Kidney glomerular epithelial cell (primary cell): ENCODE measurements around the gene CRY1.
"Not testable (repeated sequence)": the region's sequence is repeated elsewhere in the genome, so short reads cannot be mapped to it uniquely, and the experiment has no call there.

Experiments
- DNase-seq: peaks from one replicate; lab custom pipeline; 2025; lab: John Stamatoyannopoulos, UW

CRY1 gene

DNA sequence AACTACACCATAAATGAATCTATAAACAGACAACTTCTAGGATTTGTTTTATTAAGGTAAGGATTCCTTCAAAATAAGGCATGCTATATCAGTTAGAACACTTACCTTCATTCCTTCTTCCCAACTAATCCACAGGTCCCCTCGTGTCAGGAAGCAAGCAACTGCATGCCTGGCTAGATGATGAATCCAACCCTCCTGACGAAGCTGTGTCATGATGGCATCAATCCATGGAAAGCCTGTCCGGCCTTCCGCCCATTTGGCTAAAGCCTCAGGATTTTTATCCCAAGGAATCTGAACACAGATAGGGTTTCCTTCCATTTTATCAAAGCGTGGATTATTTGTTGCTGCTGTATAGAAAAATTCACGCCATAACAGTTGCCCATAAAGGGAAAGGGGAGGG, 93.9 kb downstream of the CRY1 start:
- no peak for DNase-seq

DNA sequence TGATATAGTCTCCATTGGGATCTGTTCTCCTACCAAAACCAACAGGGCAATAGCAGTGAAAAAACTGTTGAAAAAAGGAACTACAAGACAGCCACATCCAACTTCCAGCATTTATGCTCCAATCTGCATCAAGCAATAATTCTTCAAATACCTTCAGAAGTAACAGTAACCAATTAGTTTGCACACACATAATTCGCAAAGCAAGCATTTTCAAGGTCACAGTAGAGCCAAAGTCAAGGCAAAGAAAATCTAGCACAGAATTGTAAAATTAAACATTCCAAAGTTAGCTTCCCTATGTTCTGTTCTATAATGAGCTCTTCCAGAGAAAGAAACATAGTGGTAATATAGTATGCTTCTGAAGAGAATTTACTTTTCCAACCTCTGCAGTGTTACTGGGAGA, 95.4 kb downstream of the CRY1 start:
- DNase-seq, result no peak

DNA sequence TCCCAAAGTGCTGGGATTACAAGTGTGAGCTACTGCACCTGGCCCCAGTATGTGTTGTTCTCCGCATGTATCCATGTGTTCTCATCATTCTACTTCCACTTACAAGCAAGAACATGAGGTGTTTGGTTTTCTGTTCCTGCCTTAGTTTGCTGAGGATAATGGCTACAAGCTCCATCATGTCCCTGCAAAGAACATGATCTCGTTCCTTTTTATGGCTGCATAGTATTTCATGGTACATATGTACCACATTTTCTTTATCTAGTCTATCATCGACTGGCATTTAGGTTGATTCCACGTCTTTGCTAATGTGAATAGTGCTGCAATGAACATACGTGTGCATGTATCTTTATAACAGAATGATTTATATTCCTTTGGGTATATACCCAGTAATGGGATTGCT, 97.2 kb downstream of the CRY1 start:
- not testable (repeated sequence) for DNase-seq

DNA sequence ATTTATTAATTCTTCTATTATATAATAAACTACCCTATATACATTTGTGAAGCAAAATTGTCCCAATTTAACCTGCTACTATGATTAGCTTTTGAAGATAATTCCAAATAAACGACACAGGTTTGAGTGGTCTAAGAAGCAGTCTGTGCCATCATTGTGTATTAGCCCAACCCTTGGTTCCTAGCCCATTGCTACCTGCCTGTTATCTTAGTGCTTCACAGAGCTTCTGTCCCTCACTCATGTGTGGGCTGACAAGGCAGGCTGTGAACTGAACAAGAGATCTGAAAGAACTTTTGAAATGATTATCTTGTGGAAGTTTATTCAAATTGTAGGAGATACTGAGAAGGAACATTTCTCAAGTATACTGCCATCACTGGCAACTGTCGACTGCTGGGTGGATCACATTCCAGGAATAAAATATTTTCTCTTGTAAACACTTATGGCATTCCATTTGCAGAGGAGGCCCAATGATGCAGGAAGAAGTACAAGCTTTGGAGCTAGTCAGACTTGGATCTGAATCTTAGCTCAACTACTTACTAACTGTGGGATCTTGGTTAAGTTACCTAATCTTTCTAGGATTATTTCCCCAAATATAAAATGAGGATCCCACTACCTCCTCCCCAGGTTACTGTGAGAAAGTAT, 98.6 kb downstream of the CRY1 start:
- DNase-seq, result peak; percentile 43

DNA sequence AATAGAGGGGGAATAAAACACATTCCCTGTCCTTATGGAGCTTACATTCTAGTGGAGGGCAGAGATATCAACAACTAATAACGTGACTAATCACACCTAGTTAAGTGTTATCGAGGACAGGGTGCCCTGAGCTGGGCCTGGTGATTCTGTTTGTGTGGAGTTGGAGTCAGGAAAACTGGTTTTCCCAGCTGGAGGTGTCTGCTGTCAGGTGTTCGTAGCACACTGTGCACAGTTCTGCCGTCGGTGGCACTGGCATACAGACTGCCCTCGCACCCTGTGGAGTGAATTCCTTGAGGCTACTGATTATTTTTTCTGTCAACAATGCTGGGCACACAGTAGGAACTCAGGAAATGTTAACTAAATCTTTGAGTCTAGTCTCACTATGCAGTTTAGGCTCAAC, 105.5 kb downstream of the CRY1 start:
- DNase-seq, result no peak

DNA sequence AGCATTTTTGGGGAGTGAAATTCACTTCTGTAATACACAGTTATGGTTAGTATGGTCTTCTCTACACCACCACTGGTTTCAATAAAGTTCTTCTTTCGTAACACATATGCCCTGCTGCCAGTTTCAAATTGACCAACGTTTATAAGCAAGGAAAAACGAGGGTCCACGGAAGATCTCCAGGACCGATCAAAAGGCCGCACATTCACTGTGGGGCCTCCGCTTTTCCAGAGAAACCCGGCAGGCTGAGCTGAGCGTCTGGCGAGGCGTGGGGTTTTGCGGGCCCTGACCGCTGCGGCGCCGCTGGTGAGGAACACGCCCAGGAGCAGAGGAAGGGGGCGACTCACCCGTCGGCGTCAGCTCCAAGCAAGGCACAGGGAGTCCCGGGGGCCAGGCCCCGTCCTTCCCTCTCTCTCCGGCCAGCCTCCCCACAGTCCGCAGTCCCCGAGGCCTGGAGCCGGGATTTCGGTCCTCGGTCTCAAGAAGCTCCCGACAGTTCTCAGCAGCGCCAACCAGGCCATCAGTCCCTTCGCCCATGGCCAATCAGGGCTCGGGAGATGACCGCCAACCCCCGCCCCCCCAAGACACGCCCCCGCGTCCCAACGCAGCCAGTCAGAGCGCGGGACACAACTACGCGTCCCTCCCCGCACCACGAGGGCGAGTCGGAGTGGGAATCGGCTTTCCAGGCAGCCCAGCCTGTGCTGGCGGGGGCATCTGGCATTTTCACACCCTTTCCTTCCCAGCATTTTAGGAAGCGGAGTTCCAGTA, 106.5 kb downstream of the CRY1 start, which contains the start of gene MTERF2:
Gene MTERF2 (minus strand): TSS at position 522 of the 765 bp plus-strand sequence. CDS start 8,432 bp downstream, outside the sequence.
- DNase-seq, result peak; percentile 79

DNA sequence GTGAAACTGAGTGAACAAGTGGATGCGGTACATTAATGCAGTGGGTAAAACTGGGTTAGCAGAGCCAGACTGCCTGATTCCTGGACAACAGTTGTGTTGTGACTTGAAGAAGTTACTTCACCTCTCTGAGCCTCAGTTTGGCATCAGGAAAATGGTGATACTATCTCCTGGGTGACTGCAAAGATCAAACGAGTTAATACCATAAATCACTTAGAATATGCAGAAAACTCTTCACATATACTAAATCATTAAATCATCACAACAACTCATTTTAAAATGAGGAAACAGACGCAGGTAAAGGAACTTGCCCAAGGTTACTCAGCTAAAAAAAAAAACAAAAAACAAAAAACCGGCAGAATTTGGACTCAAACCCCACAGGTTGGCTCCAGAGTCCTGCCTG, 107.2 kb downstream of the CRY1 start:
- DNase-seq, result no peak

DNA sequence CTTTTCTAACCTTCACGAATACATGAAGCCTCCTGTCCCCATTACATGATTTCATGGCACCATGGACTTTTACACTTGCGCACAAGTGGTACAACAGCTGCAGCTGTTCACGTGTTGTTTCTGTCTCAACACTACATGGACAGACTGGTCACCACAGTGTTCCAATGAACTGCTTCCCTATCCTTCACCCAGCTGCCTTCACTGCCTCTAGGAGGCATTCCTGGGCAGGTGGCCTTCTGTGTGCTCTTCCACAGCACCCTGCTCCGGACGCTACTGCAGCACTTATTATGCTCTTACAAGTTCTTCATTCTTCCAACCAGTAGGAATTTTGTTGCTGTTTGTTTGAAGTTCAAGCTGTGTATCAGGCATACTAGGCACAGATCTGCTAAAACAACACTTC, 107.9 kb downstream of the CRY1 start:
- DNase-seq, result no peak

DNA sequence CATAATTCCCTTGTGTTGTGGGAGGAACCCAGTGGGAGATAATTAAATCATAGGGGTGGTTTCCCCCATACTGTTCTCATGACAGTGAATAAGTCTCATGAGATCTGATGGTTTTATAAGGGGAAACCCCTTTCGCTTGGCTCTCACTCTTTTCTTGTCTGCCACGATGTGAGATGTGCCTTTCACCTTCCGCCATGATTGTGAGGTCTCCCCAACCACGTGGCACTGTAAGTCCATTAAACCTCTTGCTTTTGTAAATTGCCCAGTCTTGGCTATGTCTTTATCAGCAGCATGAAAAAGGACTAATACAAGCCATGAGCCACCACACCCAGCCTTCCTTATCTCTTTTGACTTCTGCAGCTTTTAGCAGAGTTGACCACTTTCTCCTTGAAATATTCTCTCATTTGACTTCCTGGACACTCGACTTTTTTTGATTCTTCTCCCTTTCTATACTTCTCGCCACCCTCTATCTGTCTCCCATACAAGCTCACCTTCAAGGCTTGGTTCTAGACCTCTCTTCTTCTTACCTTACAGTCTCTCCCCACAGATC, 108.7 kb downstream of the CRY1 start:
- DNase-seq, result no peak

DNA sequence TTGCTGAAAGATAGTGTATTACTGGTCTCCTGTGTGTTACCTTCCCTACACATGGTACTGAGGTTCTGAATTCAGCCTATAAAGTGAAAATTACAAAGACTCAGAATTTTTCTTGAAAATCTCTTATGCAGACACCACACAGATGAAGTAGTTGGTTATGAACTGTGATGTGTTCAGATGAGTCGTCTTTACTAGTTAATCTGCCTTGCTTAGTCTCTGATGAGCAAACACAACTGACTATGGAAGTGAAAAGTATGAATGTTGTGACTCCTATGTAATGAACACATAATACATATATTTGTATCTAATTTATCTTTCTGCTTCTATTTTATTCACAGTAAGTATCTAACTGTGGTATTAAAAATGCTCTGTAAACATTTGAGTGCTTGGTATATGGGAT, 111.1 kb downstream of the CRY1 start:
- no peak for DNase-seq

DNA sequence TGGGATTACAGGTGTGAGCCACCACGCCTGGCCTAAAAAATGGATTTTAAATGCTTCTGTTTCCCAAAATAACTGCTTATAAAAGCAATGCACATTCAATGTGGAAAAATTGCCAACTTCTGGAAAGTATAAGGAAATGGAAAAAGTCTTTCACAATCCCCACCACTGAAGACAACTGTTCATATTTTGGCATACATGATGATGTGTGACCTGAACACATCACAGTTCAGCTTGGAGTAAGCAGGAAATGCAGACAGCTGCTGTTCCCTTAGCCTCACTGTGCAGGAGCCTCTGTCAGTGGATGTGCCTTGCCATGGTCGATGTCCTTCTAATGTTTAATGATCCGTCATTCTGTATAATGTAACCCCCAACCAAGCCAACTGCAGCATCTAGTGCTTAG, 111.6 kb downstream of the CRY1 start:
- no peak for DNase-seq

DNA sequence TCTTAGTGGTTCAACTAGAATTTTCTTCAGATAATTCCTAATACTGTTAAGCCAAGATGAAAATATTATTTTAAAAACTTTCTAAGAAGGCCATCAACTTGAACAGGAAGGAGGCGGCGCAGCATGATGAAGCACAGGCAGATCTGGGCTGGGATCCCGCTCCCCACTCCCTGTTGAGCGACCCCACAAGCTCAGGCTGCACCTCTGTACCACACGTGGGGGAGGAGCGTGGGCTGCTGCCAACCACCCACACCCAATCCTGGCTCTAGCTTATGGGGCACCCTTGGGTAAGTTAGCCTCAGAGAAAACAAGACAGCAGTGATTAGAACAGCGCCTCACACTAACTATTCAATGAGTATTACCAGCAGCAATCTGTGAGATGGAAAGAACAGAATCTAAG, 112.4 kb downstream of the CRY1 start:
- no peak for DNase-seq

DNA sequence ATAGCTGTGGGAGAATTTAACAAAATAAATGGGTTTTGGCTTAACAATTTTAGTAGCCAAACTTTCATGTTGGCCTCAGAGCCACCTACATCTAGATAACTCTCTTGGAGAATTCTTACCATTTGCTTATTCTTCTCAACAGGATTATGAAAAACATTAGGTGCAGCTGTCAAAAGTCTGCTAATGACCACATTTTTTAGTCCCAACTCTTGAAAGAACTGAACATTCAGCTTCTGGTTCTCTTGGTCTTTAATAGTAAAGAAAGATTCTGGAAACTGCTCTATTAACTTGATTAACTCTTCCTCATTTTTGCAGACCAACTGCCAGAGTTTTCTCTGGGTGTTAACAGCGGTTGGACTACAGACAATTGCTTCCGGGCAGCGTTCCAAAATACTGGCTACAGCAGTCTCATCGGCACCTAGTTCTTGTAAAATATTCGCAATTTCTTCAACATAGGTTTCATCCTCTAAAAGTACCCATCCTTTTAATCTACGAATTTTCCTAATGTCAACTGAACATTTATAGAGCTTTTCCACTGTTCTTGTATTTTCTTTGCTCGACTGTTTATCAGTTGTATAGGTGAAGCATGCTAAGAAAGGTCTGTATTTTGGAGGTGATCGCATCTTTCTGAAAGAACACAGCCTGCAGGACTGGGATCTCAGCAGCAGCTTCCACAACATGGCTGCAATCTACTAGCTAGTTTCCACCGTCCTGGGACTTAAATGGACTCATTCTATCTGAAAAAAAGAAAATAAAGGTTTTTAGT, 115.1 kb downstream of the CRY1 start:
- no peak for DNase-seq

DNA sequence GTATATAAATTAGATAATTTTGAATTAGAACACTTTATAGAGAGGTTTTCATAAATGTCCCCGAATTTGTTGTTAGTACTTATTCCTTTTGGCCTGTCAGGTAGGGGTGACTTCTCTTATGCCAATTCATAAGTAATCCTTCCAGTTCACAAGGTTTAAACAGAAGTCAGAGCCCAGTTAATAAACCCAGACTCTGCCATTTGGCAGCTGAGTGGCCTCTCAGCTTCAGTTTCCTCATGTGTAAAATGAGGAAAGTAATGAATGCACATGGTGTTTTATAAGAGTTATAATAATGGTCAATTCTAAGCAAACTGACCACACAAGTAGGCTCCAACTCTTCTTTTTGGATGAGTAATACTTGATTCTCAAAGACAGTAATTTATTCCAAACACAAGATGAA, 116.7 kb downstream of the CRY1 start:
- DNase-seq, result no peak

DNA sequence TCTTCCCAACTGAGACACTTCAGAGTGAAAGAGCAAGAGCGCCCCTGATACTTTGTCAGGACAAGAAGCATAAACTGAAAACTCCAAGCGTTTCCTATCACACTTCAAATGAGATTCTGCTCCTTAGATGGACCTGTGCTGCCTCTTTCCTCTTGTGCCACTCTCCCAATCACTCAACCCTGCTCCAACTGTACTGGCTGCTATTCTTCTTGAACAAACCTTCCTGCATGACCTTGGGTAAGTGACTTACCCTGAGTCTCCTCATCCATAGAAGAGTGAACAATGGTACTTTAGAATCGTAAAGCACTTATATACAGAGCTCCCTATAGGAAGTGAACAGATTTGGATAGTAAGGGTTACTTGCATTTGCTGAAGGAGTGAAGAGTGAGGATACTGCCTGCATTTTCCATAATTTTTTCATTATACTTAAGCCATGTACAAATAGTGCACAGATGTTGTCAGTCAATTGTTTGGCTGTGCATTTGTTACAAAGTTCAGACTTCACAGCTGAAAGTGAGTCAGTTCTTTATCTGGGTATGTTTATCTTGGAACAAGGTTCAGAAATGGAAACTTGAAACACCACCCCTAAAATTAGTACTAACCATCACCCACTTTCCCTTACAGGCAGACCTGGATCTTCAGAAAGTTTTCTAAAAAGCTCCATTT, 117.2 kb downstream of the CRY1 start:
- no peak for DNase-seq

DNA sequence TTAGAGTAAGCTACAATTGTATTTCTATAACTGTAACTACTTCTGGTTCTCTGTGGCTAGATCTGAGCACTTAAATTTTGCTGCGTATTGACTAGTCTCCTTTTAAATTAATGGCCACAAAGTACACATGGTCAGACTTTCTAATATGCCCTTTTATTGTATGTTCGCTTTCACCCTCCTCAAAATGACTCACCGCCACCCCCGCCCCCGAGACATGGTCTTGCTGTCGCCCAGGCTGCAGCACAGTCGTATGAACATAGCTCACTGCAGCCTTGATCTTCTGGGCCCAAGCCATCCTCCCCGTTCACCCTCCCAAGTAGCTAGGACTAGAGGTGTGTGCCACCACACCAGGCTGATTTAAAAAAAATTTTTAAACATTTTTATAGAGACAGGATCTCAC, 118.3 kb downstream of the CRY1 start:
- no peak for DNase-seq

DNA sequence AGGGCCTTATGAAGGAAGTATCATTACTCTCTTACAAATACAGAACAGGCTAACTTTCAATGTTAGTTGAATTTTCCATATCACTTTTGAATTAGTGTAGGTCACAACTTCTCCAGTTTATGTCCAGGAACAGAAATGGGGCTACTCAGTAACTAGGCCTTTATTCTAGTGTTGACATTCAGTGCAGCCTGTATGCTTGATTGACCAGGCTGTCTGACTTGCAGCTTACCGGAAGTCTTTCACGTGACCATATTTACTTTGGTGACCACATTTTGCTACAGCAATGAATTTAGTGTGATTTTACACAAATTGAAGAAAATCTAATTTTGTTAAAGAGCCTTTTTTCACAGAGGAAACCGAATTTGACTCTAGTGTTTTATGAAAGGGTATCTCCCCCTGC, 118.8 kb downstream of the CRY1 start:
- DNase-seq, result peak; percentile 33

DNA sequence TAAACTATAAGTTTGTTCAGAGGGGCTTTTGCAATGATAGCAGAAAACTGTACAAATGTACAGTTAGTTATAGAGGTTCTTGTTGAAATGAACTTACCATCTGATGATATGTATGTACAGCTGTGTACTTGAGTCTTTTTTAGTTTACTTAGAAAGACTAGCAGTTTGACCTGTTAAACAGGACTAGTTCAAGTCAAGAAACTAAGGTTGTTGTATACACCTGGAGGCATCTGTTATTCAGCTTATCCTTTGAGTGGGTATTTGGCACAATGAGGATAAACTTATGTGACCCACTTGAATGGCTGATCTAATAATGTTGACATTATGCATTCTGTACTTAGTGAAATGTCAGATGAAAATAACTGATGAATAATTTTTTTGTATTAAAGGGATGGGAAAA, 119.8 kb downstream of the CRY1 start:
- DNase-seq, result no peak

DNA sequence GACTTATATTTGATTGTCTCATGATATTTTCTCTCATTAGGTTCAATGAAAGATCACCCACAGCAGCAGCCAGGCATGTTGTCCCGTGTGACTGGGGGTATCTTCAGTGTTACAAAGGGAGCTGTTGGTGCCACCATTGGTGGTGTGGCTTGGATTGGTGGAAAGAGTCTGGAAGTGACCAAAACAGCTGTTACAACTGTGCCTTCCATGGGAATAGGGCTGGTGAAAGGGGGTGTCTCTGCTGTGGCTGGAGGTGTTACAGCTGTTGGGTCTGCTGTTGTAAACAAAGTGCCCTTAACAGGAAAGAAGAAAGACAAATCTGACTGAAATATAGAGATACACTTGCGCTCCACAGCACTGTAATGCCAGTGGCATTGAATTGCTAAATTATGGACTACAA, 122.3 kb downstream of the CRY1 start:
- DNase-seq, result no peak

DNA sequence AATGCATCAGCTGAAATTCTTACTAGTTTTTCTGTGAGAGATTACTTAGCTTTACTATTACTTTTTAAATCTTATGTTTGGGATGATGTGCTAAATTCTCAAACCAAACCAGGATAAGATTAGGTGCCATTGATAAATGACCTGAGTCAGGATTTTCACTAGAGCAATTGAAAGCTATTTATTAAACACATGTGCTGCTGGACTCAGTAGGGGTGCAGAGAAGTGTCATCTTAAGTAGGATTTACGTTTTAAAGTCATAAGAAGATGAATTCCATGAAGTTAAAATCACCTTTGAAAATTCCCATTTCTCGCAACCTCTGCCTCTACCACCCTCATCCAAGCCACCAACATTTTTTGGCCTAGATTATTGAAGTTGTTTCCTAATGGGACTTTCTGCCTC, 128.8 kb downstream of the CRY1 start:
- DNase-seq, result no peak

DNA sequence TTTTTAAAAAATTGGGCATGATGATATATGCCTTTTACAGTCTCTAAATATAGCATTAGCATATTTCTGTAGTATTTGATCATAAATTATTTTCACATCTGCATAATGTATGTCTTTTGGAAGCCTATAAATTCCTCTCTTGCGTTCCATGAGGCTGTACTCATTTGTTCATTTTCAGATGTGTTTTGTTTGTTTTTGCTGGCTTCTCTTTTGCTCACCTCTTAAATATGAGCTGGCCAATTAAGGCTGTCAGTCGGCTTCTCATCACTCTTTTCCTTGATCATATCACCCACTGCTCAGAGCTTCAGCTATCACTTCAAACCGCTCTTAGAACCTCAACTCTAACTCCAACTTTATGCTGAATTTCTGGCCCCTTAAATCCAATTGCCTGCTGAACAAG, 131.1 kb downstream of the CRY1 start:
- no peak for DNase-seq

DNA sequence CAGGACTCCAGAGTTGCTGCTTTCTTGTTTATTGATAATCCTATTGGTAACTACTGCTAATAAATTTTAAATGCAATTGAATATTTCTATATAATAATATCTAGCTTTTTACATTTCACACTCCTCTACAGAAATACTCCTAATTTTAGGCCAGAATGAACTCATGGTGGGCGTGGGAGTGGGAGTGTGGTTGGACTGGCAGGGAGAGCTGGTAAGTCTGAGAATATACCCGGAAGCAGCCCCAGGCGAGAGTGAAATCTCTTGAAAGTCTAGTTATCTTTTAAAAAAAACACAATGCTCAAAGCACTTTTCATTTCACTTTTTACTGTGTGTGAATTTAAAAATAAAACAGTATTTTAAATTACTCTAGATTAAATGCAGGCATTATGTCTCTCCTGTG, 132.9 kb downstream of the CRY1 start:
- DNase-seq, result no peak
